Right renal cortex interstitium (tissue), 3 donors: ENCODE measurements around the gene SLC66A2. TPM values are rescaled to one million over a fixed set of nuclear protein-coding genes. Genes with fewer than 3 reads are reported as not detected.

Experiments used
- DNase-seq, 3 donors: peaks; one replicate each; pipeline ENCODE4 v3.0.0-alpha.2; 2013; ENCODE audit warnings: low read depth in 3 of 3, low spot score in 2 of 3
- polyA plus RNA-seq, 3 donors: library from polyadenylated mRNA; unstranded; fragments of 120-200 nt; gene quantifications; one replicate each; pipeline ENCODE4 v1.2.1, GENCODE V29; 2013; ENCODE audit not compliant: insufficient read length in 3 of 3

Gene SLC66A2
- polyA plus RNA-seq, 3 donors, result 18.2 to 20.8 (median 20.3) TPM

DNA sequence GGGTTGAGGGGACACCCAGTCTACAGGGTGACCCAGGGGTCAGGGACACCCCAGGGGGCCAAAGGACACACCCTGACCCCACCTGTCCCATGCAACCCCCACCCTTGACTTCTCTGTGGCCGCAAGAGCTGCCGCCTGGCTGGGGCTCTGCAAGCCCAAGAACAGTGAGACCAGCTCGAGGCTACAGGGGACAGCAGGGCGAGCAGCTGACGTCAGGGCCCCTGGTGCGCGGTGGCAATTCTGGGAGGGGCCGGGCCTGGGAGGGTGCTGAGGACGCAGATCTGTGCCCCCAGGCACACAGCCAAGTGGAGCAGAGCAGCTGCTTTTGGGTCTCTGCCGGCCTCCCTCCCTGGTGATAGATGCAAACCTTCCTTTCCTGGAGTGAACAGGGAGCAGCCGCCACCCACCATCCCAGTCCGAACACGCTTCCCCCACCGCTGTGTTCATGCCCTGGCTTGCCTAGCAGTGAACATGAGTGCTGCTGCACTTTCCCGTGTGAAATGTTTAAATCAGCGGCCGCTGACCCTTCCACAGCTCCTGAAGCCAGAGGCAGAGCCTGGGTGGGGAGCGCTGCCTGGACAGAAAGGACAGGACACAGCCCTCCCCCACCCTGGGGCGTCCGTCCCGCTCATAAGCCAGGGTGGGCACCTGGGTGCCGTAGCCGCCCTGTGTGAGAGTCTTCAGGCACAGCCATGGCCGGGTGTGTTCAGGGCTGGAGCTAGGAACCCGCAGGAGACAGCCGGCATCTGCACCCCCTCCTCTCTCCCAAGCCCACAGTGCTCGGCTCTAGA lies 46.9 kb downstream of the SLC66A2 start:
- DNase-seq, result no peak

DNA sequence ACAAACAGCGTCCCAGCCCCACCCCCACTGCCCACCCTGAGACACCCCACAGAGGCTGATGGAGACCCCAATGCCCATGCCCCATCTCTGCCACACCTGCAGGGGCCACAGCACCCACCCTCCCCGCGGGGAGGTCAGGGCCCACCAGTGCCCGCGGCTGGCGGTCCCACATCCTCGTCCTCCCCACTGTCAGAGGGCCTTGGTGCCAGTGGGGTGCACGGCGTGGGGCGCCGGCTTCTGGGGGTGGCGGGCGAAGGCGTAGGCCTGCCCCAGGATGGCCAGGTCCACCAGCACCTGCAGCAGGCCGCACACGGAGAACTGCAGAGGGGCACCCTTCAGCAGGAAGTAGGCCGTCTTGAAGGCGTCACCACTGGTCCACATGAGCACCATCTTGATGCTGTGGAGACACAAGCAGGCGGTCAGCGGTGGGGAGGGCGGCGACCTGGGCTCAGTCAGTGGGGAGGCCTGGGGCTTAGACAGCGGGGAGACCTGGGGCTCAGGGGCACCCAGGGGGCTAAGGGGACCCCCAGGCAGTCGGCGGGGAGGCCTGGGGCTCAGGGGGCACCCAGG lies 47.6 kb downstream of the SLC66A2 start:
- no peak for DNase-seq

DNA sequence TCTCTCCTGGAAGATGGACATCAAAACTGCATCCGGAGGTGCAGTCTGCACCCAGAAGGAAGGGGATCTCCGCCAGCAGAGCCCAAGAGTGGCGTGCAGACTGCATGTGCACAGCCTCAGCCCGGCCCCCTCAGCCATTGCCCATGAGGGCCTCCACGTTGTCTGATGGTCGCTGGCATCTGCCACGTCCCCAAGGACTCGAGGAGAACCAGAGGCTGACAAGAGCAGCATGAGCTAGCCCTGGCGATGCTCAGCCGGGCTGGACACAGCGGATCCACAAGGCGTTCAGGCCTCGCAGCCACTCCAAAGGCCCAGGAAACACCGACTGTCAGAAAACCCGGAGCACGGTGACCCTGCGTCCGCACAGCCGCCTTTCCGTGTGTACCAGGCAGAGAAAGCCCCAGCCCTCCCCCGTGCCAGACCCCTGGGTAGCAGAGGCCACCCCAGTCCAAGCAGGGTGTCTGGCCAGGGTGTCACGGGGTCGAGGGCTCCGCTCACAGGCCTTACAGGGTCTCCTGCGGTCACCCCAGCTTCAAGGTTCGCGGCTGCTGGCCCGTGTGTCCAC lies 48.3 kb downstream of the SLC66A2 start:
- no peak for DNase-seq

DNA sequence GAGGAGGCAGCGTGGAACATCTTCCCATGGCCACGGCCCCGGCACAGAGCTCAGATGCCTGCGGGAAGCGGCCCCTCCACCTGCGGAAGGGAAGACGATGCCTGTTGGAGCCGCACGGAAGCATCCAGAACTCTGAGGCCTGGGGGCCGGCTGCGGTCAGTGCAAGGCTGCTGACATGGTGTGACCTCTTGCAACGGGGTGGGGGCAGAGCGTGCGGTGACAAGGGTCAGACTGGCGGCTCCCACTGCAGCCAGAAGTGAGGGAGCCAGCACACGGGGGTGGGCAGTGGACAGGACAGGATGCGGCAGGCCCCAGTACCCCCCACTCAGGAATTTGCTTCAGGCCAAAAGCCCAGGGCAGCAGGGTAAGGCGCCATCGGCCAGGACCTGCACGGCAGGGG lies 48.8 kb downstream of the SLC66A2 start:
- DNase-seq, result no peak

DNA sequence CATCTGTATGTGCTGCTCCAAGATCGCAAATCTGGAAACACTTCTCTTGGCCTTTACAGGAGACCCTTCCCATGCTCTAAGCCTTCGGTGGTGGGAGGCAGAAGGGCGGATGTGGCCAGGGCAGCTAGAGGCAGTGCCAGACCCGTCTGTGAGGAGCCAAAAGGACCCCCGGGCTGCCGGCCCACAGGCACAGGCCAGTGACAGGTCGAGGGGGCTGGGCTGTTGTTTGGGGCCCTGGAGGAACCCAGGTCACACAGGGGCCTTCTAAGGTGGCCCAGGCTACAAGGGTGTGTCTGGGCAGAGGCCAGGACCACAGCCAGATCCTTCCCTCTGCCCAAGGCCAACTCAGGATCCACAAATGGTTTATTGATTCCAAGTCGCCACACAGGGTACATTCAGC lies 49.4 kb downstream of the SLC66A2 start:
- DNase-seq, result no peak

DNA sequence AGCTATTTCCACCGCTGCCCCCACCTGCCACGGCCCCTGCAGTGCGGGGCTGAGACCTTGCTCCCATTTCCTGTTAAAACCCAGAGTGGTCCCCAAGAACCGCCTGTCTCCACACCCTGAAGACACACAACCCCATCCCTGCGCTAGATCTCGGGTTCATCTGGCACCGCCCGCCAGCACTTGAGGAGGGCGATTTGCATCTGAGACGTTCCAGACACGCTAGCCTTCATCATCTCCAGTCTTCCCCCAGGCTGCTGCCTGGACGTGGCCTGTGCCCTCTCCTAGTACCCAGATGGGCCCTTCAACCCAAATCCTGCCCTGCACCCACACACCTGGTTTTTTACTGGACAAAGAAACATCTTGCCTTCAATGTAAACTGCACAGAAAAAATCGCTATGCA lies 49.8 kb downstream of the SLC66A2 start:
- DNase-seq, result no peak

DNA sequence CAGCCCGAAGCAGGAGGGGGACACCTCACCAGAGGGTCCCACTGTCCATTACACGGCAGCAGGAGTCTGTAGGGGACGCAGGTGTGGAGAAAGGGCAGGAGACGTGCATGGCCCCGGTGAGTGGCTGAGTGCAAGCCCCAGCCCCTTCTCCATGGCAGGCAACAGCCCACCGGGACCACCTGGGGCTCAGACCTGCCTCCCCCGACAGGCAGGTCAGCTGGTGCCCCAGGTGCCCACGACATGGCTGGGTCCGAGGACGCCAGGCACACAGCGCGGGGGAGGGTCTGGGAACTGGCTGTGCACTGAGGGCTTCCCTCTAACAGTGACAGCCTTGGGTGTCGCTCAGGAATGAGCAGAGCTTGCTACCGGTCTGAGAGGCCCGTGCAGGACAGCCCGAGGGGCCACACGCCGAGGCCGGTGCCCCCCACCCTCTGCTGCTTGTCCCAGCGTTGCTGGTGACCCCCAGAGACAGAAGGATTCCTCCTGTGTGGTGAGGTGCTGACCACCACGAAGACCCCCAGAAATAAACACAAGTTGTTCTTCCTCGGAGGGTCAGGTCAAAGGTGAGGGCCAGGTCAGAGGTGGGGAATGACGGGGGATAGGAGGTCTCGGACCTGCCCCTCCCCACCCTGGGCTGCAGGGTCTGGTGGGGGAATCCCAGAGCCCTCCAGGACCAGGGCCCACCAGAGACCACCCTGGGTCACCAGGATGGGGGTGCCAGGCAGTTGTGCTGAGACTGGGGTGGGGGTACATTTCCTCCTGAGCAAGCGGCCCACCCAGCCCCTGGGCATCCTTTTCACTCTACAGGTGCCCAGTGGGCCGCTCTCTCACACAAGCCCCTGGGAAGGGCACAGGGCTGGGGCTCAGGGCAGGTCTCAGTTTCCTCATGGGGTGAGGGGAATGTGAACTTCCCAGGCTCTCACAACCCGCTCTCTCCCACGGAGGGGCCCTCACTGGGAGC lies 50.6 kb downstream of the SLC66A2 start:
- no peak for DNase-seq

DNA sequence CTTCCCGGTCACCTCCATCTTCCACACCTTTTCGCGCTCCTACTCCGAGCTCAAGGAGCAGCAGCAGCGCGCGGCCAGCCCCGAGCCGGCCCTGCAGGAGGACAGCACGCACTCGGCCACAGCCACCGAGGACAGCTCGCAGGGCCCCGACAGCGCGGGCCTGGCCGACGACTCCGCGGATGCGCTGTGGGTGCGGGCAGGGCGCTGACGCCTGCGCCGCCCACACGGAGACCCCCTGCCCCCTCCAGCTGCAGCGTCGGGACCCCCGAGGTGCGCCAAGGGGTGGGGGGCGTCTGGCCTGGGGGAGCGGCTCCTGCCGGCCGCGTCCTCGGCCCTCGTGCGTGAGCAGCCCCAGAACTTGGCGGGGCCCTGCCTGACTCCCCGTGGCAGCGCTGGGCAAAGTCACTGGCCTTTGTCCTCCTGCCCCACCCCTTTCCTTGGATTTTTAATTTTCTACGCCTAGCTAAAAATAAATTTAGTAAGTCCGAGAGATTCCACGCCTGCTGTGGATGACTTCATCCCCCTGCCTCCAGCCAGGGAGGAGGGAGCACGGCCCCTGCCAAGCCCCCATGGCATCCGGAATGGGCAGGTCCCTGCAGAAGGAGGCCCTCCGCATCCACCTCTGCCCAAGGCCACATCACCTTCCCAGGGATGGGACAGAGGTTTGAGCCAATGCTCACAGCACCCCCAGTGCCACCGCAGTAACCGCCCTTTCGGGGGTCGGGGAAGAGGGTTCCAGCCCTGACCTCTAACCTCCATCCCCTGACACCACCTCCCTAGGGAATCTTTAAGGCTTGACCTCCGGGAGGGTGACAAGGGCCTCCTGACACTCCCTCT lies 51.6 kb downstream of the SLC66A2 start:
- DNase-seq, result no peak

DNA sequence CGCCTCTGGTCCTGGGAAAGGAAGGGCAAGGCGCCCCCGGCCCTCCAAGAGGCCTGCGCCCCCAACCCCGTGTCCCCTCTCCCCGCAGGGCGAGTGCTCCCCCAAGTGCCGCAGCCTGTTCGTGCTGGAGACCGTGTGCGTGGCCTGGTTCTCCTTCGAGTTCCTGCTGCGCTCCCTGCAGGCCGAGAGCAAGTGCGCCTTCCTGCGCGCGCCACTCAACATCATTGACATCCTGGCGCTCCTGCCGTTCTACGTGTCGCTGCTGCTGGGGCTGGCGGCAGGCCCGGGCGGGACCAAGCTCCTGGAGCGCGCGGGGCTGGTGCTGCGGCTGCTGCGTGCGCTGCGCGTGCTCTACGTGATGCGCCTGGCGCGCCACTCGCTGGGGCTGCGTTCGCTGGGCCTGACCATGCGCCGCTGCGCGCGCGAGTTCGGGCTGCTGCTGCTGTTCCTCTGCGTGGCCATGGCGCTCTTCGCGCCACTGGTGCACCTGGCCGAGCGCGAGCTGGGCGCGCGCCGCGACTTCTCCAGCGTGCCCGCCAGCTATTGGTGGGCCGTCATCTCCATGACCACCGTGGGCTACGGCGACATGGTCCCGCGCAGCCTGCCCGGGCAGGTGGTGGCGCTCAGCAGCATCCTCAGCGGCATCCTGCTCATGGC lies 52.4 kb downstream of the SLC66A2 start:
- no peak for DNase-seq

DNA sequence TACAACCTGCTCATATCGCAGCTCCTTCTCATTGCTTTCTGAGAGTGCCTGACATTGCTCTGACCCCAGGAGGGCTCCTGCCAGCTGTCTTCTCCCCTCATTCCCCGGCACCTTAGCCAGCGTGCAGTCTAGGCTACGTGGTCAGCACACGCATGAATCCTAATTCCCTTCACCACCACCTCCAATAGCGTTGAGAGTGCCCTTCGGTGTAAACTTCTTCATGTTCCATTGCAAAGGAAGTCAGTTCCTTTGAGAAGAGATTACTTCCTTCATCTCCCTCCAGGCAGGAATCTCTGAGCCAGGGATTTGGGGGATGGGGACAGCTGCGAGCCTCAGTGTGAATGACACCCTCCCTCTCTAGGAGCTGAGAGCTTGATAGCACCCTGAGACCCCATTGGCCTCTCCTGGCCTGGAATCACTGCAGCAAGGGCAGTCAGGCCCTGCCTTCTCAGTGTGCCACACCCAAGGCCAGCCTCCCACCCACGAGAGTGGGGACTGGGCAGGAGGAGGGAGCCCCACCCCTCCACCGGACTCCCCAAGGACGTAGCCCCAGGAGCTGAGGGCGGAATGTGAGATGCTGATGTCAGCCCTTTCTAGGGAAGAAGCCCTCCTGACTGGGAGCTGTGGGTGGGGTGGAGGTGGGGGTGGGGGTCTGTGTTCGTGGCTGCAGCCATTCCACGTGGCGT lies 53.4 kb downstream of the SLC66A2 start:
- no peak for DNase-seq

DNA sequence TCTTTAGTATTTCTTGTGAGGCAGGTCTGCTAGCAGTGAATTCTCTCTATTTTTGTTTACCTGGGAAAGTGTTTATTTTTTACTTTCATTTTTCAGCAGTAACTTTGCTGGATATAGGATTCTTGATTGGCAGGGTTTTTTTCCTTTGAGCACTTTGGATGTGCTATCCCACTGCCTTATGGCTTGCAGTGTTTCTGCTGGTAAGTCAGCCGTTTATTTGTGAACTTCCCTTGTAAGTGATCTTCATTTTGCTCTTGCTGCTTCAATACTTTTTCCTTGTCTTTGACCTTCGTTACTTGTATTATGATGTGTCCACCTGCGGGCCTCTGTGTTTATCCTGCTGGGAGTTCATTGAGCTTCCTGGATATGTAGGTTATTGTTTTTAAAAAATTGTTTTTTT lies 54.7 kb downstream of the SLC66A2 start:
- no peak for DNase-seq

DNA sequence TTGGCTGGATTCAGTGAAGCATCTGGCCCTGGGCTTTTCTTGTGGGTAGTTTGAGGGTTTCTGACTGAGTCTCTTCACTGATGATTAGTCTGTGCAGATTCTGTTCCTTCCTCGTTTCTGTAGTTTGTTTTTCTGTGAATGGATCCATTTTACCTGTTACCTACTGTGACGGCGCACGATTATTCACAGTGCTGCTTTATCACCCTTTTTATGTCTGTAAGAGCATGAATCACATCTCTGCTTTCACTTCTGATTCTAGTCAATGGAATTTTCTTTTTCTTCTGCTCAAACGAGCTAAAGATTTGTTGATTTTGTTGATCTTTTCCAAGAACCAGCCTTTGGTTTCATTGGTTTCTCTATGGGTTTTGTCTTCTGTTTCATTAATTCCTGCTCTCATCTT lies 60.8 kb downstream of the SLC66A2 start:
- DNase-seq, result no peak

DNA sequence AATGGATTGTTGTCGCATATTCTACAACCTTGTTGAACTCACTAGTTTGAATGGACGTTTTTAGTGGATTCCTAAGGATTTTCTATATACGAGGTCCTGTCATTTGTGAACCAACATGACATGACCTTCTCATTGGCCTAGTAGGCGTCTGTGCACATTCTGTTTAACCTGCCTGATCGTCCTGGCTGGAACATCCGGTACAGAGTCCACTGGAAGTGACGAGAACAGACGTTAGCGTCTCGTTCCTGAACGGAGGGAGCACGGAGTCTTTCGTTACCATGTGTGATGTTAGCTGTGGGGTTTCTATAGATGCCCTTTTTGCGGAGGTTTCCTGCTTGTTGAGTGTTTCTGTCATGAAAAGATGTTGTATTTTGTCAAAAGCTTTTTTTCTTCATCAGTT lies 61.9 kb downstream of the SLC66A2 start:
- no peak for DNase-seq

DNA sequence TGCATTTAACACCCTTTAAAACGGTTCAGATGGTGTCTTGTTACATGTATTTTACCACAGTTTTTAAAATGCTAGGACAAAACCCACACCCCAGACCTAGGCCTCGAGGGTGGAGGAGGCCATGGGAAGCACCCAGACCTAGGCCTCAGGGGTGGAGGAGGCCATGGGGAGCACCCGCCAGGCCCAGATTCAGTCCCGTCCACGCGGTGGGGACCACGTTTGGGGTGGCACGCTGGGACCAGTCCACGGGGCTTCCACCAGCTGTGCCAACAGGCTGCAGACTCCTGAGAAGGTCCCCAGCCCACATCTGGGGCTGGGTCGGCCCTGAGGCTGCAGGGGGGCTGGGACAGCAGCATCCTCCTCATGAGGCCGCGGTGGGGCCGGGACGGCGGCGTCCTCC lies 63.4 kb downstream of the SLC66A2 start:
- DNase-seq, result no peak

DNA sequence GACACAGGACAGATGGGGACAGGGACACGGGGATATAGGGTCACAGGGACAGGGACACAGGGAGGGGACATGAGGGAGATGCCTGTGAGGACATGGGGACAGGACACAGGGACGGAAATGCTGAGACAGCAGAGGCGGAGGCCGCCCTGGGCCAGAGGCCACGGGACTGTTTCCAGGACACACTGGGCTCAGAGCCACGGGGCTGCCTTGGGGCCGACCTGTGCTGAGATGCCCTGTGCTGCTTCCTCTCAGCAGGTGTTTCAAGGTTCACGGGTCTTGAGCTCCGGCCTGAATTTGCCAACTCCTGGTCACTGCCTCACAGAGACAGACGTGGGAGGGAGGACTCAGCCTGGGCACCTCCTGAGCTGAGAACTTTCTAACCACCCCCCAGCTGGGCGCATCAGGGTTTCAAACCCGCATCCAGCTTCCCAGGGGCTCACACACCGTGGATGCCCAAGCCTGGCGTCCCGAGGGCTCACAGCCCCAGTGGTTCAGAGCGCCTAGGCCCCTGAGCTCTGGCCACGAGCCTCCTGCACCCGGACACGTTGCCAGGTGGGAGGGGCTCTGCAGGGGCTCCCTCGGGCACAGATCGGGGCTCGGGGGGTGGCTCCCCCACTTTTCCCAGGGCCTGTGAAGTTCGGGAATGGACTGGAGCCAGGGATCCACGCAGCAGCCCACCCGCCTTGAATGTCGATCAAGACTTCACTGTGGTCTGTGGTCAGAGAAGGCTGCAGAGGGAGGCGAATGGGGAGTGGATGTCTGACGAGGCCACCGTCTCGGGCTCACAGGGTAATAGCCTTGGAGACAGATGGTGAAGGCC lies 64.1 kb downstream of the SLC66A2 start:
- no peak for DNase-seq

DNA sequence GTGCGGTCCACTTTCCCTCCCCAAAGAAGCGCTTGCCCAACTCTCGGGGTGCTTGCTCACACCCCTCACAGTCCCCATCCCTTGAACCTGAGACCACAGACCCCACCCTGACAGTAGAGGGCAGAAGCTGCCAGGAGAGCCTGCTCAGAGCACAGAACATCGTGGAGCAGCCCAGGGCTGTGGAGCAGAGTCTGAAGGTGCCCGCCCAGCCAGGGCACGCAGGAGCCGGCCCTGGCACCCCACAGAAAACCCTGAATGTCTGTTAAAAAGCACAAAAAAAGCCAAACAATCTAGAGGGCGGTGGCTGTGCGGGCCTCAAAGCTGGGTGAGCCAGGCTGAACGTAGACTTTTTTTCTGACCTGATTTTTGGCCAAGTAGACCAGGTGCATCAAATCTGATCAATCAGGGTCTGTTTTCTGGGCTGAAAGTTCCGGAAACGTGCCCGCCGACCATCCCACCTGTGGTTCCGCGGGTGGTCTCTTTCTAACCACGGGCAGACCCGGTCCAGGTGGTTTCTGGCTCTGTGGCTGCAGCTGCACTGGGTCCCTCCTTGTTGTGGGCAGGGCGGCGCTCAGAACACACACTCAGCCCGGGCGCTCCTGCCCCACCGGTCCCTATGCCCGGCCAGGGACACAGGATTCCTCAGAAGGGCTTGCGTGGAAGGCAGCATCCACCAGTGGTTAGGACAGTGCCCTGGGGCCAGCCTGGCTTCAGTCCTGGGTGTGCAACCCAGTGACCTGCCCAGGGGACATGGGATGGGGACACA lies 66.3 kb downstream of the SLC66A2 start:
- no peak for DNase-seq

DNA sequence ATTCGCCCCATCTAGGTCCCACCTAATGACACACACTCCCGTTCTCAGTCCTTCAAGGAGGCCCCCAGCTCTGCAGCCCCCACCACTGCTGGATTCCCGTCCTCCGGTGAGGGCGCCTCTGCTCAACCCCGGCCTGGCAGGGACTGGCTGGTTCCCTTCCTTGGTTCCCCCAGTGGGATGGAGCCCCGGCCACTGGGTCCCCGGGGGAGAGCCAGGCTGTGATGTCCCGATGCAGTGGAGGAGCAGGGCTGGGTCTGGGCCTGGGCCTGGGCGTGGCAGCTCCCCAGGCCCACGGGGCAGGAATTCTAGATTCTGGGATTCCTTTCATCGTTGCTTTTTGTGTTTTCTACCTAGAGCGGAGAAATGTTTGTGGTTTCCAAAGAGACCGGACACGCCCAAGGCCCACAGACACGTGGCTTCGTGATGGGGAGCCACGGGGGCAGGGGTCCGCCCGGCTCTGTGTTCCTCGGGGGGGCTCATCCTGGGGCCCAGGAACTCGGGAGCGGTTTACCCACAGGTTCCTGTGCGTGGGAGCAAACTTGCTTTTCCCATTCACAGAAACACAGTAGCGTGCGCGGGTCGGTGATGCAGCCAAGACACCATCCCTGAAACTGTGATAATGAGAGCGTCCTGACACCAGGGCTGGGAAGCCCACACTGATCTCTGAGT lies 67.0 kb downstream of the SLC66A2 start:
- DNase-seq, result no peak
